Liver (tissue), 9 donors: ENCODE measurements around the gene SRSF8. TPM values are rescaled to one million over a fixed set of nuclear protein-coding genes. Genes with fewer than 3 reads are reported as not detected.

ENCODE experiments used
- DNase-seq: peaks from one replicate; pipeline ENCODE4 v3.0.0-alpha.2; 2017; ENCODE audit warnings: low spot score
- H3K27ac ChIP-seq, 2 donors: one replicate each; pipeline ENCODE4 v1.7.0; 2013; ENCODE audit warnings: inconsistent platforms in 2 of 2, low read length in 2 of 2, control low read depth in 1 of 2, low read depth in 1 of 2, mild to moderate bottlenecking in 1 of 2
- H3K27me3 ChIP-seq, 4 donors: one replicate each; pipeline versions ENCODE4 v1.6.1 to v1.7.0; 2013; ENCODE audit warnings: low read length in 3 of 4, inconsistent platforms in 1 of 4, mild to moderate bottlenecking in 1 of 4, moderate library complexity in 1 of 4; ENCODE audit not compliant: control insufficient read depth in 4 of 4, insufficient read depth in 4 of 4
- H3K36me3 ChIP-seq, 4 donors: one replicate each; pipeline versions ENCODE4 v1.6.1 to v1.7.0; 2013; ENCODE audit warnings: low read length in 3 of 4, mild to moderate bottlenecking in 3 of 4, low read depth in 1 of 4, moderate library complexity in 1 of 4; ENCODE audit not compliant: control insufficient read depth in 4 of 4, insufficient read depth in 3 of 4
- H3K4me1 ChIP-seq, 4 donors: one replicate each; pipeline versions ENCODE4 v1.6.1 to v1.7.0; 2013; ENCODE audit warnings: low read length in 3 of 4, mild to moderate bottlenecking in 3 of 4, moderate library complexity in 1 of 4; ENCODE audit not compliant: control insufficient read depth in 4 of 4, insufficient read depth in 4 of 4
- H3K4me3 ChIP-seq, 3 donors: one replicate each; pipeline versions ENCODE4 v1.6.1 to v1.7.0; 2013; ENCODE audit warnings: low read length in 3 of 3, control low read depth in 1 of 3, low read depth in 1 of 3, mild to moderate bottlenecking in 1 of 3
- H3K9ac ChIP-seq, 2 donors: one replicate each; pipeline ENCODE4 v1.7.0; 2013; ENCODE audit warnings: low read length in 2 of 2, mild to moderate bottlenecking in 2 of 2, moderate library complexity in 2 of 2, control low read depth in 1 of 2, low read depth in 1 of 2
- H3K9me3 ChIP-seq, 4 donors: one replicate each; pipeline versions ENCODE4 v1.6.1 to v1.7.0; 2013; ENCODE audit warnings: low read length in 3 of 4; ENCODE audit not compliant: control insufficient read depth in 4 of 4
- CTCF ChIP-seq: fragments of 150-350 bp; IDR thresholded peaks from 2 replicates; pipeline ENCODE4 v1.5.1; 2017; ENCODE audit warnings: improper control_type of control experiment, low read depth, low read length; ENCODE audit not compliant: missing input control
- EGR1 ChIP-seq, 2 donors: IDR thresholded peaks; 2 replicates each; pipeline ENCODE4 v1.6.1; 2016 to 2018; ENCODE audit warnings: antibody characterized with exemption in 2 of 2, low read depth in 2 of 2
- GABPA ChIP-seq, 2 donors: IDR thresholded peaks in 1 of 2; conservative IDR thresholded peaks in 1 of 2; 2 replicates each; pipeline ENCODE4 v1.6.1; 2016; ENCODE audit warnings: antibody characterized with exemption in 2 of 2, mild to moderate bottlenecking in 1 of 2, moderate library complexity in 1 of 2
- HNF4A ChIP-seq, 2 donors: conservative IDR thresholded peaks; 2 replicates each; pipeline ENCODE4 v1.6.1; 2016; ENCODE audit warnings: antibody characterized with exemption in 2 of 2, mild to moderate bottlenecking in 2 of 2
- HNF4G ChIP-seq: IDR thresholded peaks from 2 replicates; pipeline ENCODE4 v1.6.1; 2016; ENCODE audit warnings: antibody characterized with exemption
- JUND ChIP-seq, 2 donors: IDR thresholded peaks; 2 replicates each; pipeline ENCODE4 v1.6.1; 2016; ENCODE audit warnings: antibody characterized with exemption in 2 of 2
- NR2F2 ChIP-seq: IDR thresholded peaks from 2 replicates; pipeline ENCODE4 v1.6.1; 2016; ENCODE audit warnings: antibody characterized with exemption
- RAD21 ChIP-seq, 2 donors: IDR thresholded peaks; 2 replicates each; pipeline ENCODE4 v1.6.1; 2016; ENCODE audit warnings: antibody characterized with exemption in 2 of 2, mild to moderate bottlenecking in 2 of 2
- REST ChIP-seq: IDR thresholded peaks from 2 replicates; pipeline ENCODE4 v1.6.1; 2016; ENCODE audit warnings: antibody characterized with exemption, mild to moderate bottlenecking
- RXRA ChIP-seq, 2 donors: IDR thresholded peaks; 2 replicates each; pipeline ENCODE4 v1.6.1; 2017 to 2018; ENCODE audit warnings: antibody characterized with exemption in 2 of 2, mild to moderate bottlenecking in 1 of 2
- YY1 ChIP-seq: IDR thresholded peaks from 2 replicates; pipeline ENCODE4 v1.6.1; 2016; ENCODE audit warnings: antibody characterized with exemption, mild to moderate bottlenecking
- ZBTB33 ChIP-seq: IDR thresholded peaks from 2 replicates; pipeline ENCODE4 v1.6.1; 2016; ENCODE audit warnings: antibody characterized with exemption
- polyA plus RNA-seq, 2 donors: library from polyadenylated mRNA; stranded (reverse) in 1 of 2; unstranded in 1 of 2; fragments of 200-250 nt in 1 of 2; fragments of >200 nt in 1 of 2; fragmentation: Nextera tagmentation in 1 of 2; extraction: Ambion mirVana in 1 of 2; gene quantifications; one replicate each; pipeline versions ENCODE4 v1.2.1 to v1.2.3, GENCODE V29; 2013 to 2015
- total RNA-seq, 2 donors: library from RNA; depleted of rRNA; stranded (reverse); fragments of >200 nt; gene quantifications; one replicate each; pipeline ENCODE4 v1.2.3, GENCODE V29; 2014
- donor health status: healthy.
- donor health status: healthy.
- donor health status: healthy.
- donor health status: healthy.
- donor health status: healthy.

Gene SRSF8
- total and polyA plus RNA-seq, 4 donors: 15.4 to 31.8 (median 17.8) TPM

DNA sequence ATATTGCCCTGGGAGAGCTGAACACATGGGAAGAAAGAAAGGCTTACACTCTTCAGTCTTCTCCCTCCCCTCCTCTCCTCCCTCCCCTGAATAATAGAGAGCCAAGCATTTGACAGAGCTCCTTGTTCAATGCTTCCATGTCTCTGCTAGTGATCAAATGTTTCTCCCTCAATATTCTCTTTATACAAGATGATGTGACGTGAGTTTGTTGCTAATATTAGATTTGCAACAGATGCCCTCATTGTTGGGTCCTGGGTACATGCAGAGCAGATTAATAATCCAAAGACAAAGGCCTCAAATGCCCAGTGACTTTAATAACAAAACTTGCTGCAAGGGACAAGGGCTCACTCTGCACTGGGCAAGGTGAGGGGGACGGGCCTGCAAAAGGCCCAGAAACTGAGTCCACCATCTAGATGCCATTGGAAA is 15.9 kb downstream of the SRSF8 start (continued):
- TF ChIP-seq REST (no peak), HNF4G (no peak), HNF4A (conservative IDR thresholded peaks at IDR 0.05) (no peak)

- no peak overlapping the region for H3K4me3 ChIP-seq
Measured at GRCh38 chr11:95084509-95084908, 17.8 kb downstream of the SRSF8 start.

More at GRCh38 chr11:95084509-95084908, 17.8 kb downstream of the SRSF8 start:
- Histone ChIP-seq H3K9ac (no peak overlapping the region), H3K4me1 (peaks cover 0 to 8% (median 3%) of the 10 kb centered on the region in 4 donors), H3K9me3 (no peaks in the 10 kb centered on the region), H3K36me3 (no peaks in the 10 kb centered on the region), H3K27ac (no peak overlapping the region), H3K27me3 (no peaks in the 10 kb centered on the region)
- TF ChIP-seq CTCF: no peak
- TF ChIP-seq HNF4G: no peak
- no peak for TF ChIP-seq YY1
- no peak for TF ChIP-seq RAD21 (IDR thresholded peaks at IDR 0.05)
- TF ChIP-seq ZBTB33: no peak
- TF ChIP-seq JUND (IDR thresholded peaks at IDR 0.05): no peak
- no peak for TF ChIP-seq NR2F2
- no peak for TF ChIP-seq RXRA (IDR thresholded peaks at IDR 0.05)
- no peak for TF ChIP-seq GABPA (IDR thresholded peaks at IDR 0.05 in 1 of 2, conservative IDR thresholded peaks at IDR 0.05 in 1 of 2)
- TF ChIP-seq EGR1 (IDR thresholded peaks at IDR 0.05; ENCODE audit: low read depth in 2 of 2): no peak
- DNase-seq: no peak
